EH (cell line): ENCODE data around the gene LAMB4.
"Not testable (repeated sequence)": the region's sequence is repeated elsewhere in the genome, so short reads cannot be mapped to it uniquely, and the experiment has no call there.

Source experiments
- DNase-seq: peaks from one replicate; pipeline ENCODE4 v3.0.0-alpha.2; 2015; ENCODE audit warnings: low read depth

LAMB4 gene

DNA sequence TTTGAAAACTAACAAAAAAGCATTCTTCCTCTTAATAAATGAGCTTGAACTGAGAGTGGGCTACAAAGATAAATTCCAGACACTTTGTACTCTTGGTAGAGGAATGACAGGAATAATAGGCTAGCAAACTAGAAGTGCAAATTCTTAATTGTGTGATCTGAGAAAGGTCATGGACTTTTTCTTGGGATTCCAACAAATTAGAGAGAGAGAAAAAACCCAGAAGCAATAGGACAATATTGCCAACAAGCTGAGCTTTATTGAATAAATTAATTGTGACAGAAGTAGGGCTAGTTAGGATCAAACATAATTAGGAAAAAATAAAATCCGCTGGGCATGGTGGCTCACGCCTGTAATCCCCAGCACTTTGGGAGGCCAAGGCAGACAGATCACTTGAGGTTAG, 85.8 kb downstream of the LAMB4 start:
- DNase-seq, result no peak

DNA sequence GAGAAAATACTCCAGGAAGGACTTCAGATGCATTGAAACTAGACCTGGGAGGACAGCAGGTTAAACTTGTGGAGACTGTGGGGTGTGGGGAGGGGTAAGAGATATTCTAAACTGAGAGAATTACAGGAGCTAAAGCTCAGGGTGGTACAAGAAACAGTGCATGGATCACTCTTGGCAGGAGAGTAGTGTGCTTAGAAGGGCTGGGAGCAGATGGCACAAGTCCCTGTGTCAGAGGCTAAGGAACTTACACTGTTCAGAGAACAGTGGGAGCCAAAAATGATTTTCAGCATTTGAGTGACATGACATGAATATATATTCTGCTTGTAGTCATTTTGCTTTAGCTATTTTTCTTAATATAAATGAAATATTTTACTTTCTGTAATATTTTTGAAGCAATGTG, 91.2 kb downstream of the LAMB4 start:
- no peak for DNase-seq

- DNase-seq, result no peak
Observed at GRCh38 chr7:108037741-108038140, 92.4 kb downstream of the LAMB4 start.

GRCh38 chr7:108037140-108037539, 93.0 kb downstream of the LAMB4 start:
- no peak for DNase-seq

DNA sequence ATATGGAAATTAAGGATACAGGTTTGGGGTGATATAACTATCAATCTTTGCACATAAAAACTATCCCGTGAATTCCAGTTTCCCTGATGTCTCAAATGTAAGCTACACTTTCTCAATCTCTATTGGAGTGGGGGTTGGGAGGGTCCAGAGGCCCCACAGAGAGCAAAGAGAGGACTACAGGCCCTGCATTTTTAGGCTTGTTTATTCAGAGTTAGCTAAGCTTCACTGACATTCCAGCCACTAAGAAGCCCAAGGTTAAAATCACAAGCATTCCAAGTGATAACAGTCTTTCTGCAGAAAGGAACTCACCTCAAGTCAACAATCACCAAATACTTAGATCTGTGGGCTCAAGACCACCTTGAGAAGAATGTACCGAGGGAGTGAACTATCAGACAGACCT, 95.6 kb downstream of the LAMB4 start:
- no peak for DNase-seq

DNA sequence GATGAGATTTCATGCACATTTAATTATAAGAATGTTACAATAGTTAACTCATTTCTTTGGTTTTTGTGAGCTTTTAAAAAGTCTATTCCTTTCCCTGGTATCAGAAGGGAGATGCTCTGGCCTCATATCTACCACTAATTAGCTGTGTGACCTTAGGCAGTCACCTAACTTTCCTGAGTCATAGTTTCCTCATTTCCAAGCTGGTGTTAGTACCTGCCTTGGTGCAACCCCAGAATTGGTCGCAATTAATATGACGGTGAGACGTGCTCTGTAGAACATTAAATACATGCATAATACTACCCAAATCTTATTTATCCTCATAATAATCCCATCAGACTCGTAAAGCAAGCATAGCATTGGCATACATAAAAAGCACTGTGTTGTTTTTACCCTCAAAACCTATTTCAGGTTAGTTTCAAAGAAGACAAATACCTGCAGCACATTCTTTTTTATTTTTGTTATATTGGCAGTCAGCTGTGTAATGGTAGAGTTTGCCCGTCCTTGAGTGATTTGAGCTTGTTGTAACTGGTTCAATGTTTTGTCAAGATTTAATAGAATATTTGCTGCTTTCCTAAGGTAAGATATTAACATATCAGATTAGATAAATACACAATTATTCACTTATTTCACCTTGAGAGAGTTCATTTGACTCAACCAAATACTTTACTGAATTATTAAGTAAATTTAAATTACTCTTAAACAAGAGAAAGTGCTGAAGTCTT, 96.2 kb downstream of the LAMB4 start:
- no peak for DNase-seq

GRCh38 chr7:108033309-108033708, 96.9 kb downstream of the LAMB4 start:
- not testable (repeated sequence) for DNase-seq

DNA sequence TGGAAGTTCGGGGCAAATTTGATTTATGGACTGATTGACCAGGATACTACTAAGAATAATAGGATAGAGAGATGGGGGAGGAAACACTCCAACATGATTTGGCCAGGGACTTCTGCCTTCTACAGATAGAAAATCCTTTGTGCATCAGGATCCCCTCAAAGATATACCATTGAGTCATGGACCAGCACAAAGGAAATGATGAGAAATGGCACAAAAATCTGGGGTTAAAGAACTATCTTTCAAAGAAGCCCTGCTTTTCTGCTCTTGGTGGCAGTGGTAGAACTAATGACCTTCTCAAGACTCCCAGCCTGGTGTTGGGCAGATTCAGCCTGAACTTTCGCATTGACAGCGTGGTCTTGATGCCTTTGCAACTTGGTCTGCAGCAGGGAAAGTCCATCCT, 99.6 kb downstream of the LAMB4 start:
- DNase-seq, result peak; percentile 83

DNA sequence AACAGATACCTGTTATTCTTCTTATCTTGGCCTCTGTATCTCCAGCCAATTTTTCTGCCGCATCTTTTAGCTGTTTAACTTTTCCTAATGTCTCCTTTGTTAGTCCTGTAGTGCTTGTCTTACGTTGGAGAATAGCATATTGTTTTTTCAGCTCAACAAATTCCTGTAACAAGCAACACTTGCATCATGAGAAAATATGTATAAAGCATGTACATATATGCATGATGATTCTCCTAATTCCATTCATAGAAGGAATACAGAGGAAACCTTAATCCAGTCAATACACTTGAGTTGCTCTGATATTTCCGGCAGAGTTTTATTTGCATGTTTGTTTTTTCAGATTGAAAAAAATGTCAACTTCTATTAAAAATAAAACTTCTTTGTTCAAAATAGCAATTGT, 101.1 kb downstream of the LAMB4 start:
- DNase-seq, result no peak

GRCh38 chr7:108028111-108028510, 102.0 kb downstream of the LAMB4 start:
- no peak for DNase-seq

DNA sequence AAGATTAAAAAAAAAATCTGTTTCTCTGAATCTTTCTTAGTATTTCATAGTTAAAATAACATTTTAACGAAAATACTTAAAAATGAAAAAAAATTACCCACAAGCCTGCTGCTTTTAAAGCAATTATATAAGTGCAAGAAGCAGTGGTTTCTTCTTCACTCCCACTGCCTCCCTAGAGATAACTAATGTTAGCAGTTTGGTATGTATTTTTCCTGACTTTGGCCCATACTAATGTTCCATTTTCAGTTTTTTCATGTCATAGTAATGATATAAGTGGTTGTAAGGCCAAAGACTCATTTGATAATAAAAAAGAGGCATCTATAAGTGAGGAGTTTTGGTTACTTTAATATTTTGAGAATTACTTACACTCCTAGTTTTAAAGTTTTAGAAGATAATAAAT, 102.9 kb downstream of the LAMB4 start:
- no peak for DNase-seq

DNA sequence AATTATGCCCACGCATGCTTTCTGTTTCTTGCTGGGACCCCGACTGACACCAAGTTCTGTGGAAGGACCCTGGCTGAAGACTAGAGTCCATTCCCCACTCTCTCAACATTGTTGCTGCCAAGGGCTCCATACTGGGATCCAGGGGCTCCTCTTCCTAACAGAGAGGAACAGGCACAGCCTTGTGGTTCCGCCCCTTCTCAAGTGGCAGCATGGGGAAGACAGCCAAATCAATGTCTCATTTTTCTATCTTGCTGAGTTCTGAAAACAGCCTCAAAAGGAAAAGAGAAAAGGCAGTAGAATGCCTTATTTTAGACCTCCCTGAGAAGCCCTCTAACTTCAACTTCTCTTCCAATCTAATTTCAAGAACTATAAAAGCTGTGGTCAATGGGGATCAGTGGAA, 103.5 kb downstream of the LAMB4 start:
- peak; percentile 50 for DNase-seq

DNA sequence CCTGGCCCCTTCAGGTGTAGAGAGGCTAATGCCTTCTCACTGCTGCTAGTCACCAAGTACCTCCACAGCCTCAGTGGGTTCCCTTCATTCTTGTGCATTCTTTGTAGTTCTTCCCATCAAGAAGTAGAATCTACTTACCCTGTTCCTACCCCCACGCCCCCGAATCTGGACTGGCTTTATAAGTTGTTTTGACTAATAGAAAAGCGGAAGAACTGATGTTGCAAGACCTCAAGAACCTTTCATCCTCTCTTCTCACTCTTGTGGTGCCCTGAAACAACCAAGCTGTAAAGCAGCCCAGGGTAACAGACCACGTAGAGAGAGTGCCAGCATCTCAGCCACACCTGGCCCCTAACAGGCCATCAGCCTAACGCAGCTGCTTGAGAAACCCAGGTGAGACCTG, 104.0 kb downstream of the LAMB4 start:
- DNase-seq, result no peak

DNA sequence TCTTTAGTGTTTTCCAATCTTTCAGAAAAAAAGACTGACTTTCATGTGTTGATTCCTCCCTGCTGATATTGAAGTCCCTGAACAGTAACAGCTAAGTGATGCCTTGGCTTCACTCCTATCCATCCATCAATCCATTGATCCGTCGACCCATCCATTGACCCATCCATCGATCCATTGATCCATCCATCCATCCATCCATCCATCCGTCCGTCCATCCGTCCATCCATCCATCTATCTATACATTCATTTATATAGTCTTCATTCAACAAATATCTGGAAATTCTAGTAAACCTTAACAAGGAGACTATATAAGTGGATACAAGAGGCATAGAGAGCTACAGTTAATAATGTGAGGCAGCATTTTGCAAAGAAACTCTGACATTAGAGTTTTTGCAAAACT, 105.6 kb downstream of the LAMB4 start:
- DNase-seq, result no peak

GRCh38 chr7:108020585-108020984, 109.6 kb downstream of the LAMB4 start:
- no peak for DNase-seq

DNA sequence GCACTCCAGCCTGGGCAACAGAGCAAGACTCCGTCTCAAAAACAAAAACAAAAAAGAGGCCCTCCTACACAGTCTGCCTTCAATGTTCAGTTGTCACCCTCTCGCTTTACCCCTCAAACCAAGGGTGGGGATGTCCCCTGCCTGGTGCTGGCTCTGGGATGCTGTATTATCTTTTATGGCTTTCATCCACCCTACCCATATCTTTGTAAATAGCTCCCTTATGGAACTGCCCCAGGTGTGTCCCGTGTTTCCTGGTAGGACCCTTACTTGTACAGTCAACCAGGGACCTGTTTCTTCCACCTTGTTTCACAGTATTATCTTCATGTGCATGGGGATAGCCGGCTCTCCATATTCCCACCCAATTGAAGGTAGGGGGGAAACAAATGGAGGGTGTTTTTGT, 111.5 kb downstream of the LAMB4 start:
- no peak for DNase-seq

DNA sequence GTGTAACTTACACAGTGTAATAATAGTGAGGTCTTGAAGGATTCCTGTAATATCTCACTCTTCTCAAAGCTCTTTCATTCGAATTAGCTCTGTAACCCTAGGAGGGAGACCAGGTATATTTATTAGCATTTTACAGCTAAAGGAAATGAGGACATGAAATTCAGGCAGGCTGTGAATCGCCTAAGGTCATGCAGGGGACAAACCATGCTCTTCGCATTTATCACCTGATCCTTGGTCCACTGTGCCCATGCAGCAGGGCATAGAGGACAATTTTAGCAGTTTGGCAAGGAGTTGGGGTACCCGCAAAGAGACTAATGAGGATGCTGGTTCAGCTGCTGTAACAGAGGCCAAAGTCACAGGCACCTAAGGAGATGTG, 112.4 kb downstream of the LAMB4 start:
- no peak for DNase-seq

DNA sequence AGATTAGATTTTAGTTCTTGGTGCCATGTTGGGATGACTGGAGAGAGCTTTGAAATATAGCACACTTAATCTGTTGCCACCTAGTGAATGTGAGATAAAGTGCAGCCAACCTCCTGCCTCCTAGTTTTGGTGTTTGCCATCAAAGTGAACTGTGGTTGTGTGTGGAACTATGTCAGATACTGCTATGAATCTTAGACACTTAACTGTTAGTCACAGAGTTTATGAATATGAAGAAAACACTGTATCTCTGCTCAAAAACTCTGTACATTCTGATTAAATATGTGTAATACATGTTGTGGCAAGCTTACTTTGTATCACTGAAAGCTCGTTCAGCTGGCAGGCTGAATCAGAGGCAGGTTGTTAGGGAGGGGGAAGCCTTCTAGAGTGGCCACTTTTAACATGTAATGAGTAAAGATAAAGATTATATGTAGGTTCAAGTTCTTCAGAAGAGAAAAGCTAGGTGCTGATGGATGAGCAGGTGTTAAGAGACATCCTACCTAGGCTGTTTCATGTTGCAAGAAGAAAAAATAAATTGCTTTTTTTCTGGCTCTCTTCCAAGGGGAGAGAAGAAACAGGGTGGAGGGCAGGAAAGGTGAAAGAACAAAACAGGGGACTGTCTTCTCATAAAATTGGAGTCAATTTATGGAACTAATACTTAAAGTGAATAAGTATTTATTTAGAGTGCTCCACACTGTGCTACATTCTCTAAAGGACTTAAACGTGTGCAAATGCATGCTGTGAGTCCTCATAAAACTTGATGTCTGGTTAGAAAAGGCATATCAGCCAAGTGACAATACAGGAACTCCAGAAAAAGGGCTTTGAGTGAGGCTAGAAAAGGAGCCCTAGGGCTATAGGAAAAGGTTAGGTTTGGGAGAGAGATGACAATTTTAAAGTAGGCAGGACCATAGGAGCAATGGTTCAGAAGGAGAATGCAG, 113.1 kb downstream of the LAMB4 start:
- peak; percentile 64 for DNase-seq

- peak; percentile 37 for DNase-seq
Observed at GRCh38 chr7:108015740-108016139, 114.4 kb downstream of the LAMB4 start.

- peak; percentile 94 for DNase-seq
Observed at GRCh38 chr7:108014747-108015682, 115.1 kb downstream of the LAMB4 start.

DNA sequence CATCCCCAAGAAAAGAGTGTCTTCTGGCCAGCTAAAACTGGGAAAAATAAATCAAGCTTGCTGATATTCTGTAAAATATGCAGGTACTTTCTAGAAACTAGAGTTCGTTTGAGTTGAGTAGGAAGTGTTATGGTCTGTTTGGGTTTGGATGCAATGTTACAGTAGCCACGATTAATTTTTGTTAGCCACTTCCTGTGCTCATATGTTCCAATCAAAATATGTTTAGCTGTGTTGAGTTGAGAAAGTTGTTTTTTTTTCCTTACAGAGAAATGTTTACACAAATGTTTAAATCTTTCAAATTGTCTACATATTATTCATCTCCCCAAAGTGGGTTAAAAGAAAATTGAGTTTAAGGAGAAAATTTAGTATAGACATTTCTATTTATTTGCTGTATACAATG, 115.9 kb downstream of the LAMB4 start:
- peak; percentile 67 for DNase-seq
